GM21737 (cell line): ENCODE results near the gene DEFB129.
"Not testable (repeated sequence)": the region's sequence is repeated elsewhere in the genome, so short reads cannot be mapped to it uniquely, and the experiment has no call there.

Experiments
- ATAC-seq: cut with Tn5 transposase; IDR thresholded peaks from one replicate; pipeline ENCODE4 v1.9.1; 2021; ENCODE audit warnings: mild to moderate bottlenecking, moderate library complexity; ENCODE audit not compliant: unreplicated experiment

Gene DEFB129

GRCh38 chr20:252801-253200 lies 25.7 kb downstream of the DEFB129 start:
- no peak for ATAC-seq

- ATAC-seq: not testable (repeated sequence)
These were observed 26.4 kb downstream of the DEFB129 start for GRCh38 chr20:253447-253846.

- no peak for ATAC-seq
These were observed 30.4 kb downstream of the DEFB129 start, which contains the start of gene DEFB132 for GRCh38 chr20:257419-257818. Gene DEFB132, plus strand, starts transcription at chr20:257724. Its CDS starts 55 bp downstream, at chr20:257779.

GRCh38 chr20:258269-258858 lies 31.3 kb downstream of the DEFB129 start:
- ATAC-seq: no peak

GRCh38 chr20:258963-259362 lies 31.9 kb downstream of the DEFB129 start:
- no peak for ATAC-seq

- no peak for ATAC-seq
These were observed 32.9 kb downstream of the DEFB129 start for GRCh38 chr20:259981-260380.

- no peak for ATAC-seq
These were observed 36.6 kb downstream of the DEFB129 start for GRCh38 chr20:263701-264100.

- peak; percentile 77 for ATAC-seq
These were observed 39.8 kb downstream of the DEFB129 start for GRCh38 chr20:266596-267562.

- ATAC-seq: no peak
These were observed 43.5 kb downstream of the DEFB129 start for GRCh38 chr20:270517-270916.

- no peak for ATAC-seq
These were observed 44.0 kb downstream of the DEFB129 start for GRCh38 chr20:271069-271468.

GRCh38 chr20:271528-271927 lies 44.5 kb downstream of the DEFB129 start:
- ATAC-seq: no peak

- ATAC-seq: no peak
These were observed 45.7 kb downstream of the DEFB129 start for GRCh38 chr20:272718-273117.

GRCh38 chr20:273884-274283 lies 46.8 kb downstream of the DEFB129 start:
- no peak for ATAC-seq

- ATAC-seq: no peak
These were observed 48.7 kb downstream of the DEFB129 start for GRCh38 chr20:275791-276190.

- no peak for ATAC-seq
These were observed 49.8 kb downstream of the DEFB129 start for GRCh38 chr20:276620-277495.

GRCh38 chr20:277496-277781 lies 50.4 kb downstream of the DEFB129 start:
- no peak for ATAC-seq

GRCh38 chr20:278181-278580 lies 51.1 kb downstream of the DEFB129 start:
- no peak for ATAC-seq

- ATAC-seq: no peak
These were observed 51.8 kb downstream of the DEFB129 start for GRCh38 chr20:278607-279571.
